Measurements from ENCODE around the gene AGBL3. TPM values are rescaled to one million over a fixed set of nuclear protein-coding genes. Genes with fewer than 3 reads are reported as not detected.
A peak's percentile ranks its signal among the peaks of the same experiment; 100 is the strongest.

AGBL3 gene
- total and polyA plus RNA-seq, 7 donors = 0.51 to 3.5 (median 1.3) TPM

GRCh38 chr7:135128931-135129330 is 142.6 kb downstream of the AGBL3 start:
- Histone ChIP-seq H3K27me3 (ENCODE audit: insufficient read depth in 3 of 3, low read length in 2 of 3) (no peaks in the 10 kb centered on the region), H3K27ac (no peak overlapping the region), H3K9me3 (no peaks in the 10 kb centered on the region), H3K4me3 (no peak overlapping the region), H3K4me1 (no peaks in the 10 kb centered on the region), H3K36me3 (ENCODE audit: insufficient read depth in 1 of 2, low read depth in 1 of 2) (no peaks in the 10 kb centered on the region)
- 89 to 100% (median 100%) methylated on average over 1 of the region's 1 CpG for WGBS, 3 donors
- intact Hi-C loops (cut with DNase I) = no loop called here
- no peak for TF ChIP-seq CTCF (IDR thresholded peaks at IDR 0.05)
- no peak for DNase-seq
- ATAC-seq = no peak

- no peak overlapping the region for H3K4me3 ChIP-seq
- no peak overlapping the region for H3K27ac ChIP-seq
- DNase-seq (no peak), ATAC-seq (no peak)
- H3K36me3 ChIP-seq (ENCODE audit: insufficient read depth in 1 of 2, low read depth in 1 of 2) = no peaks in the 10 kb centered on the region
- intact Hi-C loops (cut with DNase I) = no loop called here
- no peaks in the 10 kb centered on the region for H3K4me1 ChIP-seq
- no peaks in the 10 kb centered on the region for H3K27me3 ChIP-seq (ENCODE audit: insufficient read depth in 3 of 3, low read length in 2 of 3)
- TF ChIP-seq CTCF (IDR thresholded peaks at IDR 0.05) = no peak
- H3K9me3 ChIP-seq = no peaks in the 10 kb centered on the region
Observed at GRCh38 chr7:135129579-135129978, 143.3 kb downstream of the AGBL3 start.

GRCh38 chr7:135143885-135144668 is 157.8 kb downstream of the AGBL3 start:
- Histone ChIP-seq H3K27me3 (ENCODE audit: insufficient read depth in 3 of 3, low read length in 2 of 3) (no peaks in the 10 kb centered on the region), H3K4me3 (no peak overlapping the region), H3K36me3 (ENCODE audit: insufficient read depth in 1 of 2, low read depth in 1 of 2) (no peaks in the 10 kb centered on the region), H3K4me1 (peaks cover 20% of the 10 kb centered on the region), H3K27ac (peak overlapping the region; percentile 13), H3K9me3 (no peaks in the 10 kb centered on the region)
- 78 to 88% (median 81%) methylated on average over 3 of the region's 3 CpGs for whole genome bisulfite sequencing, 3 donors
- ATAC-seq (no peak), DNase-seq (no peak)
- no peak for TF ChIP-seq CTCF (IDR thresholded peaks at IDR 0.05)
- intact Hi-C loops (cut with DNase I) = no loop called here

- no peak for DNase-seq
- H3K4me1 ChIP-seq = peaks cover 40% of the 10 kb centered on the region
- peaks cover 0 to 18% of the 10 kb centered on the region in 2 donors for H3K36me3 ChIP-seq (ENCODE audit: insufficient read depth in 1 of 2, low read depth in 1 of 2)
- H3K9me3 ChIP-seq = no peaks in the 10 kb centered on the region
- TF ChIP-seq CTCF (IDR thresholded peaks at IDR 0.05) = no peak
- H3K27ac ChIP-seq = peak overlapping the region; percentile 97
- intact Hi-C loops (cut with DNase I) = loop anchor here in 1 of 2 donors (5.0 kb wide), 1 partner anchor 160 kb away; the partner anchor contains the start of gene AGBL3
- WGBS, 3 donors = 2 to 12% (median 5%) methylated on average over 6 of the region's 6 CpGs
- peak; percentile 72 to 77 (median 74) for ATAC-seq
- no peaks in the 10 kb centered on the region for H3K27me3 ChIP-seq (ENCODE audit: insufficient read depth in 3 of 3, low read length in 2 of 3)
- H3K4me3 ChIP-seq = peak overlapping the region; percentile 78
Observed at GRCh38 chr7:135147341-135147898, 161.1 kb downstream of the AGBL3 start.
